Activated gamma-delta T cell (primary cell): ENCODE results near the gene JUP.

Experiments
- DNase-seq: peaks from one replicate; lab custom pipeline; 2025; lab: John Stamatoyannopoulos, UW

Gene JUP

DNA sequence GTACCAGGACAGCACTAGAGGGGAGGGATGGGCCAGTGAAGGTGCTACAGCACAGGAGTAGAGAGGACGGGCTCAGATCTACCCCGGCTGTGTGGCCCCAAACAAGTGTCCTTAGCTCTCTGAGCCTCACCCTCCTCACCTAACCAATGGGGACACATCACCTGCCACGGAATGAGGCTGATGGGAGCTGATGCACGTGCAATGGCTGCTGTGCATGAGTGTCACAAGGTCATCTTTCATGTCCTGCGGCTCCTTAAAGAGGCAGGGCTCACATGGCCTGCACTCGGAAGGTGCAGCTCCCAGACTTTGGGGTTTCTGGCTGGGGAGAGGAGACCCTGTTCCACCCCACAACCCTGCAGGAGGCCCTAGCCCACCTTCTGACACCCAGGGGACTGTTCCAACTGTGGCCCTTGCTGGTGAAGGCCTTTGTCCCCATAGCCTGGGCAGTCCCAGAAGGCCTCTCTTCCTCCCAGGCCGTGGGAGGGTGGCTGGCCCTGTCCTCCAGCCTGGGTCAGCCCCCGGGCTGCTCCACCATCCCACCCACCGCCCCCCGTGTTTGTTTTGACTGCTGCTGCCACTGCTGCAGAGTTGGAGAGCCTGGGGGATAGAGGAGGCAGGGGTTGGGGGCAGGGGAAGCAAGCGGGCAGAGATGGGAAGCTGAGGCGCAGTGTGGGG is 62.6 kb downstream of the JUP start:
- DNase-seq, result no peak

DNA sequence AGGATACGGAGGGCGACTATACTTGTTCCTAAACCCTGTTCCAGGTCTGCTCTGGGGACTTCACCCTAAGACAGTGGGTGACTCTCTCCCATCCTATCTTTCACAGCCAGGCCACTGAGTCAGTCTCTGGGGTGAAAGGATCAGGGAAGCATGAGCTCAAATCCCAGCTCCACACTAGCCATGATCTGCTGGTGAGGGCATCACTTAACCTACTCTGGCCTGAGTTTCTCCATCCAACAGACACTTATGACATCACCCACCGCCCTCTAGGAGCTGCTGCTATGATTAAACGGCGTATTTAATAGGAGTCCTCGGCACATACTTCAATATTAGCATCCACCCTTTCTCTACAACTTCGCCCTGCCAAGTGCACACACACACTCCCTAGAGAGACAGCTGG is 64.3 kb downstream of the JUP start:
- DNase-seq, result no peak

DNA sequence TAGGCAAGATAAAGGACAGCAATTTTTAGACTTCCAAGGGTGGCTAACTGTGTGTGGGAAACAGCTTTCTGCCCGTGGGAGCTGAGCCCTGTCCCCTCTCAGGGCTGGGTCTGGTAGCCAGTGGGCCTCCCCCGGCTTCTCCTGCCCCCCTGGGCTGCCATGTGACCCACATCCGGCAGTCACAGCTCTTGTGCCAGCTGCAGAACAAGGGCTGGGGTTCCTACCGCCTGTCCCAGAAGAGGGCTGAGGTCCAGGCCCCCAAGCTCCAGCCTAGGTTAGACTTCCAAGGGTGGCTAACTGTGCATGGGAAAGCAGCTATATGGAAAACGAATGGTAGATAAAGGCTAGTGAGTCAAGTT is 68.2 kb downstream of the JUP start:
- no peak for DNase-seq

DNA sequence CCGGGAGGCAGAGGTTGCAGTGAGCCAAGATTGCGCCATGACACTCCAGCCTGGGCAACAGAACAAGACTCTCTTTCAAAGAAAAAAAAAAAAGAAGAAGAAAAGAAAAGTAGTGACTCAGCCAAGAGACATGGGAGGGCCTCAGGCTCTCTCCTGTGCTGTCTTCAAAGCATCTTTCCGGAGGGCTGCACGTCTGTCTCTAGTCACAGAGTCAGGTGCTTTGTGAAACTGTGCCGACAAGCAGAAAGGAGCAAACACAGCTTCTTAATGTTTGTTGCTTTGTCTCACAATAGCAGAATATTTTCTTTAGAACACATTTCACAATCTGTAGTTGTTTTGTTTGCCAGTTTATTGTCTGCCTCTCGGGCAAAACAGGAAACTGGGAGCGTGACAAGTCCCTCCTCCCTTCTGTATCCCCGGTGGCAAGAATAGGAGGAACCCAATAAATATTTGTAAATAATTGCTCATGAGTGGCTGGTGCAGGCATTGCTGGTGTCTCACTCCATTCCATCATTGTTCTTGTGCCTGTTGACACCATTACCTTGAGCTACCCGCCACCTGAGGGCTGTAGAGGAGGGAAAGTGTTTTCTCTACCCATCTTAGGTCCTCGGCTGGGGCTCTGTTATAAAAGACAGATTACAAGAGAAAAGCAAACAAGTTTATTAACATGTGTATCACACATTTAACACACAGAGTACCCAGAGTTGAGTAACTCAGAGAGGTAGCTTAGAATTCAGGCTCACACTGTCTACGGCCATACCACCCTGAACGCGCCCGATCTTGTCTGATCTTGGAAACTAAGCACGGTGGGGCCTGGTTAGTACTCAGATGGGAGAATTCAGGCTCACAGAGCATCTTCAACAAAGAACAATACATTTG is 68.9 kb downstream of the JUP start:
- DNase-seq, result no peak

DNA sequence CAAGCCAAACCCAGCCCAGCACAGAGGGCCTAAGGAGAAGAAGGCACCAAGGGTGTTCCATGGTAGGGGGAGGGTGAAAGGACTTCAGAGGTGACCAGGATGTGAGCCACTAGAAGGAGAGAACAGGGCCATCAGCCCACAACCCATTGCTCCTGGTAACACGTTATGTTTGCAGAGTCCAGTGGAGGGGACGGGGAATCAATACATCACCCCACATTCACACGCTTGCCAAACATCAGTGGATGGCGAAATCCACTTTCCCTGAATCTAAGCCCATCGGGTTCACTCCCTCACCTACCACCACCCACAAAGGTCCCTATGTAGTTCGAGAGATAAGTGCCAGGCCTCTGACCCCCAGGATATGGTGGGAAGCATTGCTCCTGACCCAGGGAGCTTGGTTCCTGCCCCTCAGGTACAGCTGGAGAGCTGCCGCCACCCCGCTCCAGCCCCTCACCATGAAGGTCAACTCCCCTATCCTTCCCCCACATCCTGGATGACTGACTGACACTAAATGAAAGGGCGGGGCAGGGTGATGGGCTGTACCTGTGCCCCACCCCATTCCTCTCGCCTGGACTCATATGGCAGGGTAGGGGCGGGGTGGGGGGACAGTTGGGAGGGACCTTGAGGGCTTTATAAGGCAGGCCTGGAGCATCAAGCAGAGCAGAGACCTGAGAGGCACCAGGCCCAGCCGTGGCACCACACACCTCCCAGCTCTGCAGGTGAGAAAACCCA is 74.7 kb downstream of the JUP start, which contains the start of gene GAST:
Gene GAST, plus strand, starts transcription at position 663 of the 732 bp plus-strand sequence. CDS start 3,106 bp downstream, outside the sequence.
- DNase-seq, result no peak

DNA sequence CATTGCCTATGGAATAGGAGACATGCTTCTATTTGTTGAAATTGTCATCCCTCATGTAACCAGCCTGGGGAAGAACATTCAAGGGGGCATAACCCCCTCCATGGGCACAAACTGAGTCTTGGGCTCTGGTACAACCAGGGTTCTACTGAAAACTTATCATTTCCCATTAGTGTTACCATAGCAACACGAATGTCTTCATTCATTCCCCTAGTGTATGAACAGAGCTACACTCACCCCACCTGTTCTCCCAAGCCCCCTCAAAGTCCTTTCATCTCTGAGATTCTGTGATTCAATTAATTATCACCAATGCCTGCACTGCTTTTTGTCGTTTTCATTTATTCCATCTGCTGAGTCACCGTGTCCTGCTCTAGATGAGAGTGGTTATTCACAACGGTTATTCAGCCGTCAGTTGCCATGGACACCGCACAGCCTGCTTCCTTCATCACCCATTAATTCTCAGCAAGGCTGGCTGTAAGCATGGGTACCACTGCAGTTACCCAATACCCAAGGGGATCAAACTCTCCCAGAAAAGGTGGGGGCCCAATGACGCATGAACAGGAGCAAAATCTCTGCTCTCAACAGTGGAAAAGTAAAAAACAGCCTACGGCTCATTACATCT is 75.9 kb downstream of the JUP start:
- DNase-seq, result no peak

DNA sequence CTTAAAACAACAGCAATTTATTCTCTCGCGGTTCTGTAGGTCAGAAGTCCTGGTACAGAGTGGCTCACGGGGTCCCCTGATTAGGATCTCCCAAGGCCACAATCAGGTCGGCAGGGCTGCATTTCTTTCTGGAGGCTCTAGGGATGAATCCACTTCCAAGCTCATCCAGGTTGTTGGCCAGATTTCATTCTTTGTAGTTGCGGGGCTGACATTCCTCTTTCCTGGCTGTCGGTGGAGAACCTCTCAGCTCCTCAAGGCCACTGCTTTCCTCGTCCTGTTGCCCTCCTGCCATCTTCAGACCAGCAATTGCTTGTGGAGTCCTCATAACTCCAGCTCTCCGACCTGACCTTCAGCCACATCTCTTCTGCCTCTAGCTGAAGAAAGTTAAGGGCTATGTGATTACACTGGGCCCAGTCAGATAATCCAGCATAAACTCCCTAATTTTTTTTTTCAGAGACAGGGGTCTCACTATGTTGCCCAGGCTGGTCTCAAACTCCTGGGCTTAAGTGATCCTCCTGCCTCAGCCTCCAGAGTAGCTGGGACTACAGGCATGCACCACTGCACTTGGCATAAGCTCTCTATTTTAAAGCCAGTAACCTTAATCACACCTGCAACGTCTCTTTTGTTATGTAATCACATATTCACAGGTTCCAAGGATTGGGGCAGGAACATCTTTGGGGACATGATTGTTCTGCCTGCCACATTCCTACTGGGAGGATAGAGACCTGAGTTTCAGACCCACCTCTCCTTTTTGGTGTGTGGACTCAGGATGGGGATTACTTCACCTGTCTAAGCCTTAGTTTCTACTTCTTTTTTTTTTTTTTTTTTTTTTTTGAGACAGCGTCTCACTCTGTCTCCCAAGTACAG is 78.5 kb downstream of the JUP start:
- no peak for DNase-seq

DNA sequence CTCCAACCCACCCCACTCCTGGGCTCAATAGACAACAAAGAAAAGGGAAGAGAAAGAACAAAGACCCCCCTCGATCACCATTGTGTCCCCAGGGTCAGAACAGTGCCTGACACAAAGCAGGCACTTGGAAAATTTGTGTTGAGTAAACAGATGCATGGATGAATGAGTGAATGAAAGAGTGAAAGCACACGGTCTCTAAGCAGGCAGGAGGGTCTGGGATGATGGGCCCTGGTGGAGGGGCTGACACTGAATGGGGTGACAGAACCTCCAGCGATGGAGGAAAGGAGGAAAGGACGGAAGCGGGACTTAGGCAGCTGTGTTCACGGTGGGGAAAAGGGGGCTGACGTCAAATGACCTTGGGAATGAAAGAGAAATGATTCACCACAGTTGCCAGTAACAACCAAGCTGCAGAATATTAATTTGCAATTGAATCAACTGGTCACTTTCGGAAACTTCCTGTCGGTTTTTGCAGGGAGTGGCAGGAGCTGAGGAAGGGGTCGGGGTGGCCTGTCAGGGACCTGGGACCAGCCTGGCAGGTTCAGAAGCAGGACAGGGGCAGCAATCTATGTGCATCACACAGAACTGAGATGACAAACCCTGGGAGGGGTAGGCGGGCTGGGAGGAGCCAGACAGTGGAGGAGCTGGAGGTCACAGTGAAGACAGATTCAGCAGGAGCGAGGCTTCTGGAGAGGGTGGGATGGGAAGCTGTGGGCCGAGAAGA is 81.1 kb downstream of the JUP start:
- no peak for DNase-seq
